ENCODE results near the gene PIGT.

Gene PIGT

GRCh38 chr20:45415822-45416637 lies at the start of gene PIGT:
PIGT (plus strand) TSS chr20:45416141; CDS start chr20:45416157, 16 bp downstream.
- TF ChIP-seq GATA2 (IDR thresholded peaks at IDR 0.05; ENCODE audit: low read depth, low read length) (peak; percentile 47; the same call in 1 of the 2 replicates), GATA3 (IDR thresholded peaks at IDR 0.05; ENCODE audit: low read depth, low read length) (no peak)

GRCh38 chr20:45366192-45366591 lies 49.7 kb upstream of the PIGT start:
- no peak for TF ChIP-seq GATA3 (IDR thresholded peaks at IDR 0.05; ENCODE audit: low read depth, low read length)
- no peak for TF ChIP-seq GATA2 (IDR thresholded peaks at IDR 0.05; ENCODE audit: low read depth, low read length)

- TF ChIP-seq GATA2 (IDR thresholded peaks at IDR 0.05; ENCODE audit: low read depth, low read length) = no peak
- TF ChIP-seq GATA3 (IDR thresholded peaks at IDR 0.05; ENCODE audit: low read depth, low read length) = no peak
Observed at GRCh38 chr20:45366631-45367030, 49.3 kb upstream of the PIGT start.

GRCh38 chr20:45367126-45367525 lies 48.8 kb upstream of the PIGT start:
- TF ChIP-seq GATA3 (IDR thresholded peaks at IDR 0.05; ENCODE audit: low read depth, low read length) (no peak), GATA2 (IDR thresholded peaks at IDR 0.05; ENCODE audit: low read depth, low read length) (no peak)

DNA sequence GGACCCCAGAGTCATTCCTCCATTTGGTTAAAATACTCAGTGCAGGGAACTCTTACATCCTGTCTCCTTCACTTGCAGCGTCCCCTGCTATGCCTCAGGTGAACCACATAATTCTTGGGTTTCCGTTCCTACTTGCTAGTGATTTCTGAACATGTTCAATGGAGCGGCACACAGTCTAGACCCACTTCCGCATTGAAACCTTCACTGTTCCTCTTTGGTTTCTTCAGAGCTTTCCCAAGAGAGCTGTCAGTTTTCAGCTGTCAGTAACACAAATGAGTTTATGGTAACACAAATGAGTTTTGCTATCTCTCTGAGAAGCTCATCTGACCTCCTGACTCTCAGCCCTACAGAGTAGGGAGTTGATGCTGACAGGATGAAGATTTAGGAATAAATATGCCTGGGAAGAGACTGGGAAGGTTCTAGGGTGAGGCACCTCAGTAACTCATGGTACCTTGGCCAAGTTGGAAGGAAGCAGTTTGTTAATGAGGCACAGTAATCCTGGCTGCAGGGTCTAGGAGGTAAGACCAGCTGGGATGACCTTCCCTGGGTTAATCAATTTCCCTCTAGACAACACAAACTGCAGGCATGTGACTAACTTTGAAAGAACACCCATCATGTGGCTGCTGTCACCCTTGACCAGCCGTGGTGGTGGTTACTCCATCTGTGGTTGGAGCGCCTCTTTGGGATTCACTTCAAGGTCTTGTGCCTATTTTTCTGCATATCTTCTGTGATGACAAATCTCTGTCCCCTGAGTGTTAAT lies 47.5 kb upstream of the PIGT start:
- TF ChIP-seq GATA3 (IDR thresholded peaks at IDR 0.05; ENCODE audit: low read depth, low read length) (no peak), GATA2 (IDR thresholded peaks at IDR 0.05; ENCODE audit: low read depth, low read length) (no peak)

- no peak for TF ChIP-seq GATA3 (IDR thresholded peaks at IDR 0.05; ENCODE audit: low read depth, low read length)
- no peak for TF ChIP-seq GATA2 (IDR thresholded peaks at IDR 0.05; ENCODE audit: low read depth, low read length)
Observed at GRCh38 chr20:45370571-45371160, 45.3 kb upstream of the PIGT start.

GRCh38 chr20:45372241-45372640 lies 43.7 kb upstream of the PIGT start:
- TF ChIP-seq GATA3 (IDR thresholded peaks at IDR 0.05; ENCODE audit: low read depth, low read length) = no peak
- no peak for TF ChIP-seq GATA2 (IDR thresholded peaks at IDR 0.05; ENCODE audit: low read depth, low read length)

GRCh38 chr20:45372646-45373352 lies 43.1 kb upstream of the PIGT start:
- no peak for TF ChIP-seq GATA2 (IDR thresholded peaks at IDR 0.05; ENCODE audit: low read depth, low read length)
- TF ChIP-seq GATA3 (IDR thresholded peaks at IDR 0.05; ENCODE audit: low read depth, low read length) = no peak

- TF ChIP-seq GATA3 (IDR thresholded peaks at IDR 0.05; ENCODE audit: low read depth, low read length) (no peak), GATA2 (IDR thresholded peaks at IDR 0.05; ENCODE audit: low read depth, low read length) (no peak)
Observed at GRCh38 chr20:45373353-45374100, 42.4 kb upstream of the PIGT start.

DNA sequence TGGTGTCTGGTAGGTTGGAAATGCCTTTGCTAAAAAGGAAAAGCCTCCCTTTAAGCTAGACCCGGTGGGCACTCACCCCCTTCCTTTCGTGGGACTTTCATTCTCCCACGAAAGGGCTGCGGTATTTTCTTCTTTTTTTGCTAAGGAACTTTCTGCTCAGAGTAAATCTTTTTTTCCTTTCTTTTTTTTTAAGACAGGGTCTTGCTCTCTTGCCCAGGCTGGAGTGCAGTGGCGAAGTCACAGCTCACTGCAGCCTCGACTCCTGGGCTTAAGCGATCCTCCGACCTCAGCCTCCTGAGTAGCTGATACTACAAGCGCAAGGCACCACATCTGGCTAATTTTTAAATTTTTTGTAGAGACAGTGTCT lies 41.9 kb upstream of the PIGT start:
- TF ChIP-seq GATA3 (IDR thresholded peaks at IDR 0.05; ENCODE audit: low read depth, low read length) (no peak), GATA2 (IDR thresholded peaks at IDR 0.05; ENCODE audit: low read depth, low read length) (no peak)

- TF ChIP-seq GATA2 (IDR thresholded peaks at IDR 0.05; ENCODE audit: low read depth, low read length) = no peak
- TF ChIP-seq GATA3 (IDR thresholded peaks at IDR 0.05; ENCODE audit: low read depth, low read length) = no peak
Observed at GRCh38 chr20:45374966-45375365, 41.0 kb upstream of the PIGT start.

GRCh38 chr20:45377269-45377668 lies 38.7 kb upstream of the PIGT start:
- no peak for TF ChIP-seq GATA2 (IDR thresholded peaks at IDR 0.05; ENCODE audit: low read depth, low read length)
- TF ChIP-seq GATA3 (IDR thresholded peaks at IDR 0.05; ENCODE audit: low read depth, low read length) = no peak

- TF ChIP-seq GATA3 (IDR thresholded peaks at IDR 0.05; ENCODE audit: low read depth, low read length) (no peak), GATA2 (IDR thresholded peaks at IDR 0.05; ENCODE audit: low read depth, low read length) (no peak)
Observed at GRCh38 chr20:45378191-45378590, 37.8 kb upstream of the PIGT start, which contains the start of gene TP53TG5. TP53TG5 (minus strand) TSS chr20:45378325; CDS start chr20:45378236, 89 bp downstream.
